Endothelial cell of umbilical vein (primary cell): ENCODE measurements around the gene PHACTR2. TPM values are rescaled to one million over a fixed set of nuclear protein-coding genes. Genes with fewer than 3 reads are reported as not detected.

Experiments
- BruUV-seq: library from RNA; stranded (reverse); fragments of 400-500 nt; replicated peaks from 2 replicates; lab custom pipeline; 2021; lab: Mats Ljungman, UMichigan
- CTCF ChIA-PET: fragments of 300-600, 350-600 bp; sonication (Branson Sonifier 250); formaldehyde crosslinking; loops from one replicate; lab custom pipeline; 2021; ENCODE audit warnings: antibody characterized with exemption, inconsistent platforms; lab: Charles Lee
- POLR2A ChIA-PET: fragments of 300-600, 350-600 bp; sonication (Branson Sonifier 250); formaldehyde crosslinking; loops from one replicate; lab custom pipeline; 2021; ENCODE audit warnings: antibody characterized with exemption, inconsistent platforms; lab: Charles Lee
- DNase-seq: peaks from one replicate; pipeline ENCODE4 v3.0.0-alpha.2; 2011; ENCODE audit warnings: low read depth, low spot score
- FAIRE-seq: peaks from 2 replicates; lab custom pipeline; 2011; peaks lifted over from hg19 to GRCh38; lab: Jason Lieb, UNC
- H2AFZ ChIP-seq: 2 replicates; pipeline ENCODE4 v1.6.0; 2012; ENCODE audit warnings: low read depth, low read length, control low read depth, inconsistent platforms
- H3K27ac ChIP-seq: 2 replicates; pipeline ENCODE4 v1.5.1; 2011; ENCODE audit warnings: low read depth, mild to moderate bottlenecking, control low read depth, low read length, moderate library complexity; ENCODE audit not compliant: insufficient read depth
- H3K27me3 ChIP-seq, 2 experiments: 2 replicates each; pipeline versions ENCODE4 v1.6.0 to v1.6.1; 2011; ENCODE audit warnings: low read length in 2 of 2, mixed read lengths in 1 of 2; ENCODE audit not compliant: control insufficient read depth in 2 of 2, insufficient read depth in 2 of 2
- H3K36me3 ChIP-seq, 2 experiments: 2 replicates in 1 of 2; 3 replicates in 1 of 2; pipeline ENCODE4 v1.5.1; 2011; ENCODE audit warnings: low read length in 2 of 2, mild to moderate bottlenecking in 1 of 2, moderate library complexity in 1 of 2; ENCODE audit not compliant: control insufficient read depth in 2 of 2, insufficient read depth in 2 of 2; ENCODE audit errors: extremely low read depth in 1 of 2
- H3K4me1 ChIP-seq: 3 replicates; pipeline ENCODE4 v1.5.1; 2011; ENCODE audit warnings: mild to moderate bottlenecking, low read length; ENCODE audit not compliant: control insufficient read depth, insufficient read depth; ENCODE audit errors: extremely low read depth
- H3K4me2 ChIP-seq: 2 replicates; pipeline ENCODE4 v1.6.1; 2011; ENCODE audit warnings: low read length, control low read depth, mixed read lengths; ENCODE audit not compliant: insufficient read depth
- H3K4me3 ChIP-seq, 3 experiments: fragments of 200-600 bp in 1 of 3; sonication (generic), shearing (Covaris generic) in 1 of 3; replicated peaks in 1 of 3; 2 replicates each; pipeline ENCODE4 v1.5.1; 2011 to 2016; ENCODE audit warnings: control low read depth in 3 of 3, low read length in 3 of 3, mild to moderate bottlenecking in 2 of 3, inconsistent platforms in 1 of 3, low read depth in 1 of 3, moderate library complexity in 1 of 3; ENCODE audit not compliant: insufficient read depth in 1 of 3
- H3K79me2 ChIP-seq: 2 replicates; pipeline ENCODE4 v1.6.0; 2012; ENCODE audit warnings: low read length, inconsistent platforms; ENCODE audit not compliant: control insufficient read depth, insufficient read depth
- H3K9ac ChIP-seq: replicated peaks from 2 replicates; pipeline ENCODE3; 2011; ENCODE audit warnings: low read length, control low read depth; ENCODE audit not compliant: insufficient read depth; ENCODE audit errors: extremely low read depth
- H3K9me1 ChIP-seq: replicated peaks from 3 replicates; pipeline ENCODE4 v1.6.0; 2011; ENCODE audit warnings: mild to moderate bottlenecking, low read length; ENCODE audit not compliant: control insufficient read depth, insufficient read depth; ENCODE audit errors: extremely low read depth
- H3K9me3 ChIP-seq: replicated peaks from 2 replicates; pipeline ENCODE4 v1.5.1; 2012; ENCODE audit warnings: low read length, inconsistent platforms; ENCODE audit not compliant: control insufficient read depth, insufficient read depth
- H4K20me1 ChIP-seq: replicated peaks from 2 replicates; pipeline ENCODE3; 2011; ENCODE audit warnings: mild to moderate bottlenecking, low read length; ENCODE audit not compliant: control insufficient read depth, insufficient read depth; ENCODE audit errors: extremely low read depth
- EZH2 ChIP-seq: IDR thresholded peaks from 2 replicates; pipeline ENCODE4 v1.6.1; 2012; ENCODE audit warnings: borderline replicate concordance, low read depth, mild to moderate bottlenecking, moderate library complexity, low read length, inconsistent platforms; ENCODE audit not compliant: severe bottlenecking
- FOS ChIP-seq: IDR thresholded peaks from 2 replicates; pipeline ENCODE4 v1.6.1; 2011; ENCODE audit warnings: mild to moderate bottlenecking, low read length, moderate library complexity, borderline replicate concordance; ENCODE audit not compliant: insufficient read depth
- GATA2 ChIP-seq: IDR thresholded peaks from 2 replicates; pipeline ENCODE4 v1.7.0; 2011; ENCODE audit warnings: low read depth, mild to moderate bottlenecking, moderate library complexity, mixed read lengths, low read length; ENCODE audit not compliant: insufficient read length, insufficient read depth
- JUN ChIP-seq: IDR thresholded peaks from 2 replicates; pipeline ENCODE4 v1.6.1; 2011; ENCODE audit warnings: borderline replicate concordance, low read depth; ENCODE audit not compliant: insufficient read length, insufficient read depth
- MYC ChIP-seq: IDR thresholded peaks from one replicate; pipeline ENCODE4 v1.6.1; 2011; ENCODE audit warnings: mild to moderate bottlenecking, low read depth, low read length
- POLR2A ChIP-seq: IDR thresholded peaks from 2 replicates; pipeline ENCODE4 v1.6.1; 2012; ENCODE audit warnings: low read depth, mild to moderate bottlenecking, control low read depth, low read length
- POLR2AphosphoS5 ChIP-seq: IDR thresholded peaks from 2 replicates; pipeline ENCODE4 v1.6.1; 2012; ENCODE audit warnings: low read depth, mild to moderate bottlenecking, control low read depth, low read length, moderate library complexity; ENCODE audit not compliant: insufficient read depth
- dilution Hi-C: fragments of 300-500 bp; cut with MboI; formaldehyde crosslinking; loops from one replicate; pipeline ENCODE4 v1.15.0; 2019; ENCODE audit warnings: low sequenced_read_pairs; ENCODE audit not compliant: extremely low pct_ligation_motif_present
- intact Hi-C: fragments of 100-400 bp; cut with micrococcal nuclease; formaldehyde crosslinking; loops from one replicate; pipeline ENCODE4 v1.10.0; 2022
- polyA plus RNA-seq, 4 experiments: library from polyadenylated mRNA; depleted of rRNA in 3 of 4; stranded (reverse) in 3 of 4; unstranded in 1 of 4; fragments of >200 nt; gene quantifications; 2 replicates each; pipeline versions ENCODE4 v1.2.1 to v1.2.3, GENCODE V29; 2011 to 2012; ENCODE audit warnings: missing spikeins in 1 of 4
- total RNA-seq: library from RNA; stranded (reverse); gene quantifications from 2 replicates; pipeline ENCODE4 v1.2.3, GENCODE V29; 2021
- TF ChIP-seq, protein P1 (sequence below): IDR thresholded peaks from 2 replicates; pipeline ENCODE4 v1.6.1; 2011; ENCODE audit not compliant: insufficient read depth, insufficient read length
- TF ChIP-seq, protein P2 (sequence below), 2 donors: IDR thresholded peaks; 1 replicate in 1 of 2; 2 replicates in 1 of 2; pipeline ENCODE4 v1.5.1; 2011; ENCODE audit warnings: low read length in 2 of 2, mild to moderate bottlenecking in 2 of 2, moderate library complexity in 2 of 2, control low read depth in 1 of 2, inconsistent platforms in 1 of 2, low read depth in 1 of 2; ENCODE audit not compliant: insufficient read depth in 1 of 2; ENCODE audit errors: extremely low read depth in 1 of 2

The PHACTR2 gene
- total and polyA plus RNA-seq, 2 donors (not counting 3 experiments of a cell fraction or from before 2014, with no cell fraction given) = 16.3 to 178 TPM

DNA sequence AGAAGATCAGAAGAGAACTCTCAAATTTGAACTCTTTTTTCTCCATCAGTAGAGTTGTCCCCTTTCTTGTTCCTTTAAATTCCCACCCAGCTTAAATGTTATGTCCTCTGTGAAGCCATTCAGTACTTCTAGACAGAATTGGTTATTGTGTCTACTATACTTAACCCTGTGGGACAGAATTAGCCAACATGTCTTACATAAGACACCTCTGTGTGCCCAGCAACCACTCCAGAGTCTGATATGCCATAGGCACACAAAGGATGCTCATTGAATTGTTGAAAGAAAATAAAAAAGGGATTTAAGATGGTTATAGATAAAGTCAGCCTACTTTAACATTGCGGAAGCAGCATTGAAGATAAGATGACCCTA is 88.4 kb downstream of the PHACTR2 start:
- H3K36me3 ChIP-seq = peaks cover 2 to 13% of the 10 kb centered on the region in 2 experiments
- peaks cover 4% of the 10 kb centered on the region for H3K79me2 ChIP-seq
- intact Hi-C loops (no loop called here), dilution Hi-C loops (no loop called here)
- no peaks in the 10 kb centered on the region for H4K20me1 ChIP-seq
- H3K9me3 ChIP-seq = no peaks in the 10 kb centered on the region
- TF ChIP-seq, protein P1, sequence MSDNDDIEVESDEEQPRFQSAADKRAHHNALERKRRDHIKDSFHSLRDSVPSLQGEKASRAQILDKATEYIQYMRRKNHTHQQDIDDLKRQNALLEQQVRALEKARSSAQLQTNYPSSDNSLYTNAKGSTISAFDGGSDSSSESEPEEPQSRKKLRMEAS = no peak
- TF ChIP-seq POLR2AphosphoS5 (no peak), POLR2A (no peak), EZH2 (no peak), MYC (no peak), JUN (no peak), GATA2 (no peak), FOS (no peak)
- TF ChIP-seq, protein P2, sequence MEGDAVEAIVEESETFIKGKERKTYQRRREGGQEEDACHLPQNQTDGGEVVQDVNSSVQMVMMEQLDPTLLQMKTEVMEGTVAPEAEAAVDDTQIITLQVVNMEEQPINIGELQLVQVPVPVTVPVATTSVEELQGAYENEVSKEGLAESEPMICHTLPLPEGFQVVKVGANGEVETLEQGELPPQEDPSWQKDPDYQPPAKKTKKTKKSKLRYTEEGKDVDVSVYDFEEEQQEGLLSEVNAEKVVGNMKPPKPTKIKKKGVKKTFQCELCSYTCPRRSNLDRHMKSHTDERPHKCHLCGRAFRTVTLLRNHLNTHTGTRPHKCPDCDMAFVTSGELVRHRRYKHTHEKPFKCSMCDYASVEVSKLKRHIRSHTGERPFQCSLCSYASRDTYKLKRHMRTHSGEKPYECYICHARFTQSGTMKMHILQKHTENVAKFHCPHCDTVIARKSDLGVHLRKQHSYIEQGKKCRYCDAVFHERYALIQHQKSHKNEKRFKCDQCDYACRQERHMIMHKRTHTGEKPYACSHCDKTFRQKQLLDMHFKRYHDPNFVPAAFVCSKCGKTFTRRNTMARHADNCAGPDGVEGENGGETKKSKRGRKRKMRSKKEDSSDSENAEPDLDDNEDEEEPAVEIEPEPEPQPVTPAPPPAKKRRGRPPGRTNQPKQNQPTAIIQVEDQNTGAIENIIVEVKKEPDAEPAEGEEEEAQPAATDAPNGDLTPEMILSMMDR (IDR thresholded peaks at IDR 0.05; ENCODE audit: extremely low read depth in 1 of 2, insufficient read depth in 1 of 2, low read depth in 1 of 2, low read length in 2 of 2) = no peak
- no peak overlapping the region for H3K9ac ChIP-seq
- H3K4me3 ChIP-seq = no peak overlapping the region
- H3K4me2 ChIP-seq = no peak overlapping the region
- DNase-seq (no peak), FAIRE-seq (no peak)
- no peaks in the 10 kb centered on the region for H3K9me1 ChIP-seq
- POLR2A ChIA-PET = no interaction called here
- no peaks in the 10 kb centered on the region for H3K27me3 ChIP-seq
- no peak overlapping the region for H3K27ac ChIP-seq
- H3K4me1 ChIP-seq = no peaks in the 10 kb centered on the region
- no TSS peak for BruUV-seq
- H2AFZ ChIP-seq = no peak overlapping the region
- CTCF ChIA-PET = no interaction called here
